ENCODE results near the gene VPS9D1.

VPS9D1 gene, protein sequence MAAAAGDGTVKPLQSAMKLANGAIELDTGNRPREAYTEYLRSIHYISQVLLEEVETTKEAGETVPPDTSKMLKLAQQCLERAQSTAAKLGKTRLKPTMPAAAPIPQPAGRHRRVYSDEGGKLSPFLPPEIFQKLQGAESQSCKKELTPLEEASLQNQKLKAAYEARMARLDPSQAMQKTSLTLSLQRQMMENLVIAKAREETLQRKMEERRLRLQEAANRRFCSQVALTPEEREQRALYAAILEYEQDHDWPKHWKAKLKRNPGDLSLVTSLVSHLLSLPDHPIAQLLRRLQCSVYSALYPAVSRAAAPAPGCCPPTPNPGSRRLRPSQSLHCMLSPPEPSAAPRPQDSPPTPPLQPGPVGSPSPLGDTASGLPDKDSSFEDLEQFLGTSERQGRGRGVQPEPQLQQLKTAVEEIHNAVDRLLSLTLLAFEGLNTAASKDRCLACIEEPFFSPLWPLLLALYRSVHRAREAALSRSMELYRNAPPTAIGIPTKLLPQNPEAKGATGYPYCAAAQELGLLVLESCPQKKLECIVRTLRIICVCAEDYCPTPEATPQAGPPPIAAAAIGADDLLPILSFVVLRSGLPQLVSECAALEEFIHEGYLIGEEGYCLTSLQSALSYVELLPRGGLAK

DNA sequence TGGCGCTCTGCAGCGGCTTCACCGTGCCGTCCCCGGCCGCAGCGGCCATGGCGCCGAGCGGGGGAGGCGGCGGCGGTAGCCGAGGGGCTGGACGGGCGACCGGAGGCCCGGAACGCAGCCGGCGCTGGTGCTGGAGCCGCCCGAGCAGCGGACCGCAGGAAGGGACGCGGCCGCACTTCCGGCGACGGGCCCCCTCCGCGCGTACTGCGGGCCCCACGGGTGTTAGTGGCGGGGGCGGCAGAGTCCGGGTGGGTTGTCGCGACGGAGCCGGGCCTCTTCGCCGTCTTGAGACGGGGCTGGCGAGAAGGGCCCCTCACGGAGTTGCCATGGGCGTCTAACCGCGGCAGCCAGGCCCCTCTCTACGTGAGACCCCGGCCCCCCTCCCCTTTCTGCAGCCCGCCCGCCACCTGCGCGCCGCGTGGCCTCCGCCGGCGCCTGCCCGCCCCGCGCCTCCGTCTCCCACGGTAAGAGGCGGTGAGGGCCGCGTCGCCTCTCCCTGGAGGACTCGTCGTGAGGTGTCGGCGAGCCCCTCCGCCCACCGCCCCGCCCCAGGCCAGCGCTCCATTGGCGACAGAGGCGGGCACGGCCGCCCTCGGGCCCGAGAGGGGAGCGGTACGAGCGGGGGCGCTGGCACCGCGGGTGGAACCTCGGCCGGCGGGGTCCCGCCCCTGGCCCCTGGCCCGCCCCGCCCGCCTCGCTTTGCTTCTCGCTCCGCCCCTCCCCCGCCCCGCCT is at the start of gene VPS9D1, which contains the start of gene ZNF276:
VPS9D1 (minus strand) TSS at position 86 of the 733 bp plus-strand sequence; CDS start at position 49, 37 bp downstream.
ZNF276 (plus strand) TSS at position 725 of the 733 bp plus-strand sequence. CDS start 104 bp downstream, outside the sequence.
- DNase-seq = peak in 55 of 56 donors; percentile 36 to 95 (median 81)

DNA sequence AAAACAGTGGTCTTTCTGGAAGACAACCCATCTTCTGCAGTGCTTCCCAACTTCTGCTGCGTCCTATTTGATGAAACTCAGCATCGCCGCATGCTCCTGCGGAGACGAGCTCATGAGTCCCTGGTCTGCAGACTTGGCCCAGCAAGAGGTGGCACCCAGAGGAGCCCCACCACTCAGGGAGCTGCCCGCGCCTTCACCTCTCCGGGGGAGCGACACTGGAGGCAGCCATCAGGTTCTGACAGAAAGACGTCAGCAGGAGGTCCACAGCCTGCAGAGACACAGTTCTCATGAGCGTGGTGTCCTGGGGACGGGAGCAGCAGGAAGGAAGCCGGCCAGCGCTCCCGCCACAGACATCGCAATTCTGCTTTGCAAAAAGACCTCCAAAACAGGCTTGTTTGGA is 49.7 kb upstream of the VPS9D1 start:
- DNase-seq = no peak

DNA sequence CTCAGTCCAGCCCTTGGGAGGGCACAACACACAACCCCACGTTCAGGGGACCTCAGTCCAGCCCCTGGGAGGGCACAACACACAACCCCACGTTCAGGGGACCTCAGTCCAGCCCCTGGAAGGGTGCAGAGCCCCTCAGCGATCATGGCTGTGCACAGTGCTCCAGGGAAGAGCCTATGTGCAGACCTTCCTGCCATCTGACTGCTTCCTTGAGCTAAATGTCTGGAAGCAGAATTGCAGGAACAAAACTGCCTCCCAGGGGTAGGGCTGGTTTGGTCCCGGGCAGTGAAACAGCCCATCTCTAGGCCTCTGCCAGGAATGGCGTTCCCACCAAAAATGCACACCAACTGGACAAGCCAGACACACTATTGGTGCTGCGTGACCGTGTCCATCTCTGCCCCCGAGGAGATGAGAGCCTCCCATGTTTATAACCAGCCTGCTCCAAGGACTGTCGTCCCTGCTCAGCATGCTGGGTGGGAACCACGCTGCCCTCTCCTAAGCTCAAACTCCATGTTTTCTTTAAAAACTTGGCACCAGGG is 44.7 kb upstream of the VPS9D1 start:
- no peak for DNase-seq

DNA sequence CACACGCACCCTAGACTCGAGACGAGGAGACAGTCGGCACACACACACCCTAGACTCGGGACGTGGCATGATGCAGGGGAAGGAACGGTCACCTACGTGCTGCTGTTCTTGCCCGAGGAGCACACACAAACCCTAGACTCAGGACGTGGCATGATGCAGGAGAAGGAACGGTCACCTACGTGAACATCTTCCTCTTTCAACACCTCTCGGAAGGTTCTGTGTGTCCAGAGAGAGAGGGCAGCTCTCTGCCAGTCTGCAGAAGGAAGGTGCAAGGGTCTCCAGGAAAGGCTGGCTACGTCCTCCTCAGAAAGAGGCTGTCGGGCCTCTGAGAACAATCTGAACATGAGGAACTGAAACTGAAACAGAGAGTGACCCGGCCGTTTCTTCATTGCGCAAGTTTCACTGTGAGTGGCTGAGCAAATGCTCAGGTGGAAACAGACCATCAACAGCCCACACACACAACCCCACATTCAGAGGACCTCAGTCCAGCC is 44.1 kb upstream of the VPS9D1 start:
- peak in 6 of 56 donors; percentile 4 to 41 (median 18) for DNase-seq

DNA sequence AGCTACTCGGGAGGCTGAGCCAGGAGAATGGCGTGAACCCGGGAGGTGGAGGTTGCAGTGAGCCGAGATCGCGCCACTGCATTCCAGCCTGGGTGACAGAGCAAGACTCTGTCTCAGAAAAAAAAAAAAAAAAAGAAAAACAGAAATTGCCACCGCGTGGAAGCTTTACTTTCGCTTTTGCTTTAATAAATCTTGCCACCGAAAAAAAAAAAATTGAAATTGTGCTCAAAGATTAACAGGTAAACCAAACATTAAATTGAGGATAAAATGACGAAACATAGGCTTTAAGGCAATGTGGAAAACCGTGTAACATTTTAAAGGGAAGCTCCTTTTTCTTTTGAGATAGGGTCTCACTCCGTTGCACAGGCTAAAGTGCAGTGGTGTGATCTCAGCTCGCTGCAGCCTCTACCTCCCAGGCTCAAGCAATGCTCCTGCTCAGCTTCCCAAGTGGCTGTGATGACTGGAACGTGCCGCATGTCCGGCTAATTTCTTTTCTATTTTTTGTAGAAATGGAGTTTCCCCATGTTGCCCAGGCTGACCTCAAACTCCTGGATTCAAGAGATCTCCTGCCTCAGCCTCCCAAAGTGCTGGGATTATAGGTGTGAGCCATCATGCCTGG is 40.7 kb upstream of the VPS9D1 start:
- DNase-seq = no peak

DNA sequence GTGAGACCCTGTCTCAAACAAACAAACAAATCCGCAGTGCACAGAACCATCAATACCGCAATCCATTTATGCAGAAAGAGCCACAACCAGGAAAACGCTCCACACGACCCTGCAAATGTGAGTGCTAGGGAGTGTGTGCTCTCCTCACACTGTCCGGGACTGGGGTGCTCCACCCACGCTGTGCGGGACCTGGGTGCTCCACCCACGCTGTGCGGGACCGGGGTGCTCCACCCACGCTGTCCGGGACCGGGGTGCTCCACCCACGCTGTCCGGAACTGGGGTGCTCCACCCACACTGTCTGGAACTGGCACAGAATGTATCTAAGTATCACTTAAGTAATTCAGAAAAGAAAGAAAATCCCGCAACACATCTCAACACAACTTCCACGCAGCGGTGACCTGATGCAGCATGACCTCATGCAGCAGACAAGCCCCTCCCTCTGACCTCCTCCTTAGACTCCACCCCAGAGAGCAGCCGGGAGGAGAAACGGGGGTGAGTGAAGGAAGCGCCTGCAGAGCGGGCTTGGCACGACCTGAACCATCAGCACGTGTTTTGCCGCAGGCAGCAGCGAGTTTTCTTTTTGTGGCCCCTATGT is 39.1 kb upstream of the VPS9D1 start:
- DNase-seq = no peak

DNA sequence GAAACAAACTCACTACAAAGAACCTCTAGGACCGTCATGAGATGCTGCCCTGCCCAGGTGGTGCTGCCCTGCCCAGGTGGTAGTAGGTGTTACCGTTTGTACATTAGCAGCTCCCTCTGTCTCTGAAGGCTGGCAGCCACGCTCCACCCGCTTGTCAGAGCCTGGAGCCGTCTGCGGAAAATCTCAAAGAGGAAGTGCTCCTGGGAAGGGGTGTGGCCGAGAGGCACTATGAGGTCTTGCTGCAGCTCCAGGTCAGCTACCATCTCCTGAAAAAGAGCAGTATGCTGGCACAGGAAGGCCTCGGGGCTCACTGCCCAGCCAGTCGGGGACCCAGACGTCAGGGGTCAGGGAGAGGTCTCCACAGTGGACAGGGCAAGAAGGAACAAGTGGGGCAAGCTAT is 28.9 kb upstream of the VPS9D1 start:
- DNase-seq = peak in 3 of 56 donors; percentile 4 to 29 (median 12)

DNA sequence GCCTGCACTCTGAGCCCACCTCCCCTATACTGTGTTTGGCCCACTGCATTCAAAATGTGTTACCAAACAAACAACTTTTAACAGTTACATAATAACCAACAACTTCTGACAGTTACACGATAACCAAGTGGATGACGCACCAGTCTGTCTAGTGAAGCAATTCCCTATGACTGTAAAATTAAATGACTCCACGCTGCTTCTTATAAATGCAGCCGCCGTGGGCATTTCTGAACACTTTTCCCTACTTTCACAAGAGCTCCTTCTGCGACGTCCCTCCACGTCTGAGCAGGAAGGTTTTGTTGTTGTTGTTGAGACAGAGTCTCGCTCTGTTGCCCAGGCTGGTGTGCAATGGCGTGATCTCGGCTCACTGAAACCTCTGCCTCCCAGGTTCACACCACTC is 28.2 kb upstream of the VPS9D1 start:
- DNase-seq = no peak

DNA sequence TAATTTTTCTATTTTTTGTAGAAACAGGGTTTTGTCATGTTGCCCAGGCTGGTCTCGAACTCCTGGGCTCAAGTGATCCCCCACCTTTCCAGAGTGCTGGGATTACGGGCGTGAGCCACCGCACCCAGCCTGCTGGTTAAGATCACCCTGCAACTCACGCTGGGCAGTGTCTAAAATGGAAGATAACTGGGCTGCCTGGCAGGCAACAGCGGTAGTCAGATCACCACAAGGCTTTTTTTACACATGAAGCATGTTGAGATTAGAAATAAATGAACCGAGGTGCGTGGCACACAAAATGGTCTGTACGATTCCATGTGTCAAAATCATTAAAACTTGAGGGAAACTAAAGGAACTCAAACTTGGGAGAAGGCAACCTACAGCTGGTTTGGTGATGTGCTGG is 27.4 kb upstream of the VPS9D1 start:
- no peak for DNase-seq

DNA sequence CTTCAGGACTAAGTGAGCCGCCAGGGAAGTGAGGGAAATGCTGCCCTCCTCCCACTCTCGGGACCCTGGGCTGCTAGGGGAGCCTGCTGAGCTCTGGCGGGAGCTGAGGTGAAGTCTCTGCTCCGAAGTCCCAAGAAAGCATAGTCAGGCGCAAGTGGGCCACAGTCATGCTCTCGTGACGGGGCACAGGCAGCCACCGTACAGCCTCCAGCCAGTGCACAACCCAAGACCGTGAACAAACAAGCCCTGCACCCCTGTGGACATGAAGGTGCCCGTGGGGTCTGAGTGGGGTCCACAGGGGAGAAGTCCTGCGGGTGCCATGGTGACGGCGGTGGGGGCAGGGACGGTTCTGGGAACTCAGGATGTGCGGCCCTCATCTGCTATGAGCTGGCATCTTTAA is 25.3 kb upstream of the VPS9D1 start:
- DNase-seq = no peak

DNA sequence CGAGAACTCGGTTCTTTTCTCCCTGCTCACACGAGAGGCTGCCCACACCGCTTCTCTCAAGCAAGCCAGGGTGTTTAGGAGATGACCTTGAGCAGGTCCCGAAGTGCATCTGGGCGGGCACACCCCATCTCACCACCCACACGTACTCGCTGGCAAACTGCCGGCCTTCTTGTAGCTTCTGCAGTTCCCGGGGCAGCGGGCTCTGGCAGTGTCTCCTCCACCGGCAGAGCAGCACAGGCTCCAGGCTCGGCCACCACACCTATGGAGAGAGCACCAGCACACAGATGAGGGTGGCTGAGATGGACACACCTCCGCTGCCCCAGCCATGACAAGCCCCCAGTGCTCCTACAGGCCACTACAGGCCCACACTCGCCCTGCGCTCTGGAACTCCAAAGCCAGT is 24.1 kb upstream of the VPS9D1 start:
- no peak for DNase-seq

DNA sequence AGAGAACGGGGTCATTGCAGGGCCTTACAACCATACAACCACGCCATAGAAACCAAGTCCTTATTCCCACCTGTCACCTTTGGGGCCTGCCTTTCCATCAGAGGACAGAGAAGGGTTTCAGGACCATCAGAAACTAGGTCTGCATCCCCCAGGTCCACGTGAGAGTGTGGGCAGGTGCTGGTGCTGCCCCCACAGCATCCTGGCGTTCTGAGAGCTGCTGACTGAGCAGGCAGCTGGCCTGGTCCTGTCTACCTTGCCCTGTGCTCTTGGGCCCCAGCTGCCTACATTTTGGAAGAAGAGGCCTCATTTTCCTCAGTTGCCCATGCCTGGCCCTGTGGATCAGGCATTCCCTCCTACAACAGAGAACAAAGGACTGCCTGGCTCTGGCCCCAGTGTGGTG is 22.2 kb upstream of the VPS9D1 start:
- no peak for DNase-seq

DNA sequence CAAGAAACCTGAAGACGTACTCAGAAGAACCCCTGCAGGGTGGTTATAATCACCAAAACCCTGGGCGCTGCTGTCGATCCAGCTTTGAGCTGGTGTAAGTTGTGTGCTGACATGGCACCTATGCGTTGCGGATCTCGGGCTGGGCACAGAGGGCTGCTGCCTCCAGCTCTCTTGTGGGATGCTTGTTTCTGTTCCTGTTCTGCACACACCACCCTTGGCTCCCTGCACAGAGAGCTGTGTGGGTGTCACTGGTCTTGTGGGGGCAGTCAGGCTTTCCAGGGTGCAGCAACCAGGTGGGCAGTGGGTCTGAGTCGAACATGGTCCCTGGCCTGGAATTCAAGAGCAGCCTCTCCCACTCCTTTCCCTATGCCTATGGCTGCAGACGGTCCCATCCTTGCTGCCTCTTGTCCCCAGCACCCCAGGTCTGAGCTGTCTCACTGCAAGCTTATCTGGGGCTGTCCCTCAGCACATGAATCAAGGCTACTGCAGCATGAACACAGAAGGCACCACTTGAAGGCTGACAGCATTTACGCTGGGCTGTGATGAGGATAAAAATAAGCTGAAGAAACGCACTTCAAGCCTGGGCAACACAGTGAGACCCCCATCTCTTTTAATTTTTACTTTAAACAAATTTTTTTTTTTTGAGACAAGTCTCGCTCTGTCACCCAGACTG is 20.8 kb upstream of the VPS9D1 start:
- DNase-seq = peak in 2 of 56 donors; percentile 4 to 34

DNA sequence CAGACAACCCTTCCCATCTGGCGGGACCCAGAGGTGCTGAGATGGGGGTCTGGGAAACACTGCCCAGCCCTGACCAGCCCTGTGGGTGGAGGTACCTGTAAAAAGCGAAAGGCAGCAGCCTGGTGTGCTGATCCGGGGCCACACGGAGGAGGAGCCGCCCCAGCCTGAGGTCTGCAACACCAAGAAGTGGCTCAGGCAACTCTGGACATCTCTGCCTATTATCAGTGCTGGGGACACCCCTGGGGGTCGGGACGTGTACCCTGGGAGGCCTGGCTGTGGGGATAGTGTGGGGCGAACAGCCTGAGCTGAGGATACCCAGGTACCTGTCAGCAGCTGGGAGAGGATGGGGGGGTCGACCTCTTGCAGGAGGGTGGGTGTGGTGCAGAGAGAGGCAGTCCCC is 18.7 kb upstream of the VPS9D1 start:
- no peak for DNase-seq

DNA sequence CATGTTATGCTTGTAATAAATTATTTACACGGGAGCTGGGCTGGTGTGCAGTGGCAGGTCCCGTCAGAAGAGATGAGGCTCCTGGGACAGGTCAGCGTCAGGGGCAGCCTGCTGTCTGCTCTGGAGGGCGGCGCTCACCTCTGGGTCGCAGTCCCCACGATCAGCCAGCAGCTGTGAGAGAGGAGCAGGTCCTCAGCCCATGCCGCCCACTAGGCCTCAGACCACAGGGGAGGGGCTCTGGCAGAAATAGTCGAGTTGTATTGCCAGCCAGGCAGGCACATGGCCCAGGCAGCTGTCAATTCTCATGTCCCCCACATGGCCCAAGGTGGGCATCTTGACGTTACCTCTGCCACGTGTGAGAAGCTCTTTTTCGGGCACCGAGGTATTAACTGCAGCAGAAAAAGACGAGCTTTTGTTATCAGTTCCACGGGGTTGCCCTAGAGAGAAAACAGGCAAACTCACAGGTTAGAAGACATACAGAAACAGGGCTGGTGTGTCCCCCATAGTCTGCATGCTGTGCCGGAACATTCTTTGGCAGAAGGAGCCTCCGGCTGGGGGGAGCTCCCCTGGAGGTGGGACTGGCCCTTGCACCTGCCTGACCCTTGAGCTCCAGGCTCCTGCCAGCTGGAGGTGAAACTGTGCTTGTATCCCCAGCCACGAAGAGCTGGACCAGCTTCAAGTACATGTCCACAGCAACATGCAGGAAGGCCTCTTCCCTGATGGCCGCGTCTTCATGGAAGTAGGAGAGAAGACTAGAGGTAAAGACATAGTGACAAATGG is 18.0 kb upstream of the VPS9D1 start:
- no peak for DNase-seq

DNA sequence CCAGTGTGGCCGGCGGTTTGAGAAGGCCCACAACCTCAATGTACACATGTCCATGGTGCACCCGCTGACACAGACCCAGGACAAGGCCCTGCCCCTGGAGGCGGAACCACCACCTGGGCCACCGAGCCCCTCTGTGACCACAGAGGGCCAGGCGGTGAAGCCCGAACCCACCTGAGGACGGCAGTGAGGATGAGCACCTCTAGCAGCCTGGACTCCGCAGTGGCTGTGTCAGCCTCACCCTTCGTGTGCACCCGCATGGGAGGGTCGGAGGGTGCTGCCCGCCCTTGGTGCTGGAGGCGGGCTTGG is 17.3 kb upstream of the VPS9D1 start:
- no peak for DNase-seq

DNA sequence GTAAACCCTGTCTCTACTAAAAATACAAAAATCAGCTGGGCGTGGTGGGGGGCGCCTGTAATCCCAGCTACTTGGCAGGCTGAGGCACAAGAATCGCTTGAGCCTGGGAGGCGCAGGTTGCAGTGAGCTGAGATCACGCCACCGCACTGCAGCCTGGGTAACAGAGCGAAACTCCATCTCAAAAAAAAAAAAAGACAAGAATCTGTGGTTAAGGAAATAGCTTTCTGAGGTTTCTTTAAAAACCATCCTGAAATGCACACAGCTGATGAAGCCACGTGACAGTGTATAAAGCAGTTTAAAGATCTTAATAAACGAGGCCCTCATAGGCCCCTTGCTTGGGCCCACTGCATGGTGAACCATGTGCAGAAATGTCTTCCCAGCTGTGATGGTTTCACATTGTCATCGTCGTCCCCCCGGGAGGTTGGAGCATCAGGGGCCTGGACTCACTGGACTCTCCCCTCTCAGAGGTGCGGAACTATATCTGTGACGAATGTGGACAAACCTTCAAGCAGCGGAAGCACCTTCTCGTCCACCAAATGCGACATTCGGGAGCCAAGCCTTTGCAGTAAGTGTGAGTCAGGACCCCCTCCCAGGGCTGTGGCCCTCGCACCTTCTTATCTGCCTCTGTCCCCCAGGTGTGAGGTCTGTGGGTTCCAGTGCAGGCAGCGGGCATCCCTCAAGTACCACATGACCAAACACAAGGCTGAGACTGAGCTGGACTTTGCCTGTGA is 16.8 kb upstream of the VPS9D1 start:
- DNase-seq = no peak

DNA sequence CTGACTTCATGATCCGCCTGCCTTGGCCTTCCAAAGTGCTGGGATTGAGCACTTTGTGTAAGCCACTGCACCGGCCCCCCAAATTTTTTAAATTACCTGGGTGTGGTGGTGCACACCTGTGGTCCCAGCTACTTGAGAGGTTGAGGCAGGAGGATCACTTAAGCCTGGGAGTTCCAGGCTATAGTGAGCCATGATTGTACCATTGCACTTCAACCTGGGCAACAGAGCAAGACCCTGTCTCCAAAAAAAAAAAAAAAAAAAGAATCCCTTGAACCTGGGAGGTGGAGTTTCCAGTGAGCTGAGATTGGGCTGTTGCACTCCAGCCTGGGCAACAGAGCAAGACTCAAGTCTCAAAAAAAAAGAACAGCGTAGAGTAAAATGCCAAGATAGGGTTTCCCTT is 15.9 kb upstream of the VPS9D1 start:
- DNase-seq = no peak

DNA sequence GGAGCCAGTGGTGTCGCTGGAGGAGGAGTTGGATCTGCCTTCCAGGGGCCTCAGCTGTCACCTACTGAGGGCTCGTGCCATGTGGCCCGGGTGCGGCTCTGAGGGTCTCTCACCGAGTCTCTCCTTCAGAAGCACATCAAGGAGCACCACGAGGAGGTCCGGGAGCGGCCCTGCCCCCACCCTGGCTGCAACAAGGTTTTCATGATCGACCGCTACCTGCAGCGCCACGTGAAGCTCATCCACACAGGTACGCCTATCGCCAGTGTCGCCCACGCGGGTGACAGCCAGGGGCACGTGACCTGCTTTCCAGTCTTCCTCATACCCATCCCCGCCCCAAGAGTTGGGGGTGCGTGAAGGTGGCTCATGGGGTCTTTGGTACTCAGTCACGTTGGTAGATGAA is 13.1 kb upstream of the VPS9D1 start:
- DNase-seq = no peak
